ENCODE measurements around the gene TMED10. TPM values are rescaled to one million over a fixed set of nuclear protein-coding genes. Genes with fewer than 3 reads are reported as not detected.

The TMED10 gene
- total RNA-seq, 1 donor from 2014 or later, result 130 TPM

DNA sequence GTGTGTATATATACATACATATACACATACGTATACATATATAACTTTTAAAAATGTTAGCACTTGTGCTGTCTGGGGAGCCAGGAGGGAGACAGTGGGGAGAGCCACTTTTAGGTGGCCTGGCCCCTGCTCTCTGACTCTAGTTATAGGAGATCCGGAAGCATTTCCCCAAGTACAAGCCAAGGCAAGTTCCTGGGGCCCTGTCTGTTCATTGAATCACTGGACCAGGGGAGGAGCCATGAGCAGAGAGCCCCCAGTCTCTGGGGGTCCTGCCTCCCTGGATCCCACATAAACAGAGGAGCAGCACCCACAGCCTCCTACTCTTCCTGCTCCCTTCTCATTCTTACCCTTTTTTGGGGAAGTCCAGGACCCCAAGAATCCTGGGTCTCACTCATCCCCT, 45.4 kb upstream of the TMED10 start:
- POLR2A ChIA-PET, result interaction anchor here (1.2 to 1.3 kb wide), 2 partner anchors 37 to 439 kb away, joined by 3 to 4 read pairs; partner anchors contain the start of gene TTLL5
- peak overlapping the region; percentile 41 for H3K27ac Mint-ChIP-seq
- ATAC-seq (ENCODE audit: low read depth) (no peak), DNase-seq (no peak)
- CTCF ChIA-PET, result interaction anchor here (1.0 to 1.7 kb wide), 4 partner anchors 11 to 90 kb away, joined by 3 to 4 read pairs (median 4); no protein-coding TSS in a partner anchor
- H3K36me3 Mint-ChIP-seq (ENCODE audit: low read depth), result no peaks in the 10 kb centered on the region
- no peaks in the 10 kb centered on the region for H3K27me3 Mint-ChIP-seq
- peak overlapping the region; percentile 30 for H3K4me3 Mint-ChIP-seq
- H3K9me3 Mint-ChIP-seq, result no peaks in the 10 kb centered on the region
- intact Hi-C loops (cut with micrococcal nuclease), result loop anchor here (2.0 to 5.0 kb wide), 3 partner anchors 36 to 73 kb away; partner anchors contain the start of gene TMED10
- H3K4me1 Mint-ChIP-seq, result peaks cover 34% of the 10 kb centered on the region
- TF ChIP-seq, protein P1, sequence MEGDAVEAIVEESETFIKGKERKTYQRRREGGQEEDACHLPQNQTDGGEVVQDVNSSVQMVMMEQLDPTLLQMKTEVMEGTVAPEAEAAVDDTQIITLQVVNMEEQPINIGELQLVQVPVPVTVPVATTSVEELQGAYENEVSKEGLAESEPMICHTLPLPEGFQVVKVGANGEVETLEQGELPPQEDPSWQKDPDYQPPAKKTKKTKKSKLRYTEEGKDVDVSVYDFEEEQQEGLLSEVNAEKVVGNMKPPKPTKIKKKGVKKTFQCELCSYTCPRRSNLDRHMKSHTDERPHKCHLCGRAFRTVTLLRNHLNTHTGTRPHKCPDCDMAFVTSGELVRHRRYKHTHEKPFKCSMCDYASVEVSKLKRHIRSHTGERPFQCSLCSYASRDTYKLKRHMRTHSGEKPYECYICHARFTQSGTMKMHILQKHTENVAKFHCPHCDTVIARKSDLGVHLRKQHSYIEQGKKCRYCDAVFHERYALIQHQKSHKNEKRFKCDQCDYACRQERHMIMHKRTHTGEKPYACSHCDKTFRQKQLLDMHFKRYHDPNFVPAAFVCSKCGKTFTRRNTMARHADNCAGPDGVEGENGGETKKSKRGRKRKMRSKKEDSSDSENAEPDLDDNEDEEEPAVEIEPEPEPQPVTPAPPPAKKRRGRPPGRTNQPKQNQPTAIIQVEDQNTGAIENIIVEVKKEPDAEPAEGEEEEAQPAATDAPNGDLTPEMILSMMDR (IDR thresholded peaks at IDR 0.05), result no peak

DNA sequence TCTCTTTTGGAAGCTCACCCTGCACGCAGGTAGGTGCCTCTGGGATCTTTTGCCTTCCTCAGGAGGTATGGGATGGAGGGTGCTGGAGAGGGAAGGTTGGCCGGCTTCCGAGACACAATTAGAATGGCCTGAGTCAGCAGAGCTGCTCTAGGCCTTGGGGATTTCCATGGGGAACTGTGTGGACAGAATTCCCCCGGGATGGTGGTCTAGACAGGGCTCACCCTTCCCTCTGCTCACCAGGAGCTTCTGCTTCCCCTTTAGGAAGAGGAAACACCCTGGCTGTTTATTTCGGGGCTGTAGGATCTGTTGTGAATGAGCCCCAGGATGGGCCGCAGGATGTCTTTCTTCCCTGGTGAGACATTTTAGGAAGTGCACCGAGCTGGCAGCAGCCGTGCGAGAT, 43.7 kb upstream of the TMED10 start:
- ChIA-PET CTCF (no interaction called here), POLR2A (no interaction called here)
- Mint-ChIP-seq H3K9me3 (no peaks in the 10 kb centered on the region), H3K4me3 (no peak overlapping the region), H3K27ac (no peak overlapping the region), H3K36me3 (ENCODE audit: low read depth) (no peaks in the 10 kb centered on the region), H3K4me1 (peaks cover 34% of the 10 kb centered on the region), H3K27me3 (no peaks in the 10 kb centered on the region)
- ATAC-seq (ENCODE audit: low read depth) (no peak), DNase-seq (no peak)
- intact Hi-C loops (cut with micrococcal nuclease), result loop anchor here (5.0 kb wide), 1 partner anchor 37 kb away; no protein-coding TSS in a partner anchor
- TF ChIP-seq, protein P1 (IDR thresholded peaks at IDR 0.05), result no peak

DNA sequence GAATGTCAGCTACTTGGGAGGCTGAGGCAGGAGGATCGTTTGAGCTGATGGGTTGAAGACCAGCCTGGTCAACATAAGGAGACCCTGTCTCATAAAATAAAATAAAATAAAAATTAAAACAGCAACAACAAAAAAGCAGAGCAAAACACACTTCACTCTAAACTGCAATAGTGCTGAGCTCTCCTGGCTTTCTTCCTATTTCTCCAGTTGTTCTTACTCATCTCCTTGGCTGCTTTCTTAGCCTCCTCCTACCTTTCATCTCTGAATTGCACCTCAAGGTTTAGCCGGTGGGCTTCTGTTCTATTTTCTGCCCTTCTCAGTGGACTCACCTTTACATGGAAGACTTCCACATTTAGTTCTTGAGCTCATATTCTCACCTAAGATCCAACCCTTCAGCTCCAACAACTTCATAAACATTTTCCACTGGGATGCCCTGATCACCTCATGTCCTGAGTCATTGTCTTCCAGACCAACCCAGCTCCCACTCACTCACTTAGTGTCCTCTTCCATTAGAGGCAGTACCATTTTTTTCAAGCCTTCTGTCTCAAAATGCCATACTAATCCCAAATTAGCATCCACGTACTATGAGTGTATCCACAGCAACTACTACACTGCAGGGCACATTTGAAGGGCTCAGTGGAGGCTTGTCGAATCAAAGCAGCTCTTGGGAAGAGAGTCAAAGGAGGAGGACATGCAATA, 41.2 kb upstream of the TMED10 start:
- TF ChIP-seq, protein P1 (IDR thresholded peaks at IDR 0.05), result no peak
- no peak for DNase-seq
- Mint-ChIP-seq H3K9me3 (no peaks in the 10 kb centered on the region), H3K36me3 (ENCODE audit: low read depth) (no peaks in the 10 kb centered on the region), H3K27ac (no peak overlapping the region), H3K27me3 (peaks cover 6% of the 10 kb centered on the region), H3K4me1 (peaks cover 15% of the 10 kb centered on the region), H3K4me3 (no peak overlapping the region)
- POLR2A ChIA-PET, result no interaction called here
- intact Hi-C loops (cut with micrococcal nuclease), result no loop called here
- ATAC-seq (ENCODE audit: low read depth), result no peak
- CTCF ChIA-PET, result no interaction called here

DNA sequence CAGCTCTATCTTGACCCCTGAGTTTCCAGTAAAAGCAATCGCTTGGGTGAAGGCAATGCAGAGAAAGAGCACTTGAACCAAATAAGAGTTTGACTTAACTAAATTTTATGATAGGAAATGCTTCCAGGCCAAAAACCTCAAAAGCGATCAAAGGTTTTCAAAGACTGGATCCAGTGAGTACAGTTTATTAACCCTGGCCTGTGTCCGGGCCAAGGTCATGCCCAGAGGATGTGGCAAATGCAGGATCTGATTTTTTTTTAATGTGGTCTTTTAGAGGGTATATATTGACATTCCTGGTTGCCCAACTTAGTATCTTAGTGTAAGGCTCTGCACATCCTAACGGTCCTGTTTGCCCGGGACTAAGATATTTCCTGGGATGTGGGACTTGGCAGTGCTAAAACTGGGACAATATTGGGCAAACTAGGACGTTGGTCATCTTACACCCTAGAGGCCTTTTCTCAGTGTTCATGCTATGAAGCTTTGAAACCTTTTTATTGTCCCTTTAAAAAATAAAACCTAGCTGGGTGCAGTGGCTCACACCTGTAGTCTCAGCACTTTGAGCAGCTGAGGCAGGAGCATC, 40.1 kb upstream of the TMED10 start:
- Mint-ChIP-seq H3K4me3 (no peak overlapping the region), H3K27ac (no peak overlapping the region), H3K4me1 (peaks cover 5% of the 10 kb centered on the region), H3K9me3 (no peaks in the 10 kb centered on the region), H3K36me3 (ENCODE audit: low read depth) (no peaks in the 10 kb centered on the region), H3K27me3 (peaks cover 6% of the 10 kb centered on the region)
- ChIA-PET CTCF (no interaction called here), POLR2A (interaction anchor here (0.6 kb wide), 1 partner anchor 78 kb away, joined by 3 read pairs; no protein-coding TSS in a partner anchor)
- TF ChIP-seq, protein P1 (IDR thresholded peaks at IDR 0.05), result no peak
- intact Hi-C loops (cut with micrococcal nuclease), result no loop called here
- DNase-seq, result no peak
- no peak for ATAC-seq (ENCODE audit: low read depth)

DNA sequence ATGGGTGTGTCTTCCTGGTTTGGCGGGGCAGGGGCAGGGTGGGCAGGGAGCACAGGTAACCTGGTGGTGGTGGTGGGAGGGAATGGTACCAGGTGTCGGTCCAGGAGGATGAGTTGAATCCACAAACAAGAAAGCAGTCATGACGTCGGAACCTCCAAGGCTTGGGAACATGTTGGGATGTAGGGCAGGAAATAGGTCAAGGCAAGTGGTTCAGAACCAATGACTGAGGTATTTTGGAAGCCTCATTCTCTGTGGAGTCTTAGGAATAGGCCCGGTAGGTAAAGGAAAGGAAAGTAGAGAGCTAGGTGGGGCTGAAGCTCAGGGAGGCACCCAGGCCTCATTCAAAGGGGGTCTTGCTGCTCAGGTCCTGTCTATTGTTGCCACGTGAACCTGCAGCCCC, 39.1 kb upstream of the TMED10 start:
- Mint-ChIP-seq H3K4me1 (peaks cover 12% of the 10 kb centered on the region), H3K27ac (no peak overlapping the region), H3K9me3 (no peaks in the 10 kb centered on the region), H3K36me3 (ENCODE audit: low read depth) (no peaks in the 10 kb centered on the region), H3K4me3 (no peak overlapping the region), H3K27me3 (peaks cover 6% of the 10 kb centered on the region)
- intact Hi-C loops (cut with micrococcal nuclease), result no loop called here
- ChIA-PET POLR2A (no interaction called here), CTCF (no interaction called here)
- ATAC-seq (ENCODE audit: low read depth) (no peak), DNase-seq (no peak)
- TF ChIP-seq, protein P1 (IDR thresholded peaks at IDR 0.05), result no peak

Data from activated B cell treated with CpG ODN at 0.5 μM for 24 hours (primary cell).